Measurements from ENCODE around the gene TBL1X. TPM values are rescaled to one million over a fixed set of nuclear protein-coding genes. Genes with fewer than 3 reads are reported as not detected.
A peak's percentile ranks its signal among the peaks of the same experiment; 100 is the strongest.
"Not testable (repeated sequence)": the region's sequence is repeated elsewhere in the genome, so short reads cannot be mapped to it uniquely, and the experiment has no call there.

TBL1X gene
- total RNA-seq, 6 experiments from 2014 or later = 18.0 to 40.7 (median 20.8) TPM

DNA sequence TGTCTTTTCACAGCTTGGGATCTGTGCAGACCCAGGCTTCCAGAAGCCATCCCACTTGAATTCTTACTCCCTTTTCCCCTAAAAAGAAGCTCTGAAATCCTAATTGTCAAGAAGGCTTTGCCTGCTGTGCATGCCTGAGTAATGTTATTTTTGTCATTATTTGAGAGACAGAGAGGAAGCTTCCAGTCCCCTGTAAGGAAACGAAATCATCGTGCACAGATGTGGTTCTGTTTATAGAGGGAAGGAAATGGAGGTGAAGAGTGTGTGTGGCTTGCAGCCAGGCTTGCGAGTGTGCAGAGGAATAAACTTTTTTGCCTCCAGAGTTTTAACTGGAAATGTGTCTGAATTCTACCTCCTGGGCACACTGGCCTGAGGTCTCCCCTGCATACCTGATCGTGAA lies 70.2 kb downstream of the TBL1X start:
- H3K4me3 ChIP-seq = no peak overlapping the region
- H3K27ac ChIP-seq = no peak overlapping the region
- ATAC-seq (no peak), DNase-seq (no peak)
- no peak for TF ChIP-seq POLR2A (IDR thresholded peaks at IDR 0.05)
- TF ChIP-seq, protein P1, sequence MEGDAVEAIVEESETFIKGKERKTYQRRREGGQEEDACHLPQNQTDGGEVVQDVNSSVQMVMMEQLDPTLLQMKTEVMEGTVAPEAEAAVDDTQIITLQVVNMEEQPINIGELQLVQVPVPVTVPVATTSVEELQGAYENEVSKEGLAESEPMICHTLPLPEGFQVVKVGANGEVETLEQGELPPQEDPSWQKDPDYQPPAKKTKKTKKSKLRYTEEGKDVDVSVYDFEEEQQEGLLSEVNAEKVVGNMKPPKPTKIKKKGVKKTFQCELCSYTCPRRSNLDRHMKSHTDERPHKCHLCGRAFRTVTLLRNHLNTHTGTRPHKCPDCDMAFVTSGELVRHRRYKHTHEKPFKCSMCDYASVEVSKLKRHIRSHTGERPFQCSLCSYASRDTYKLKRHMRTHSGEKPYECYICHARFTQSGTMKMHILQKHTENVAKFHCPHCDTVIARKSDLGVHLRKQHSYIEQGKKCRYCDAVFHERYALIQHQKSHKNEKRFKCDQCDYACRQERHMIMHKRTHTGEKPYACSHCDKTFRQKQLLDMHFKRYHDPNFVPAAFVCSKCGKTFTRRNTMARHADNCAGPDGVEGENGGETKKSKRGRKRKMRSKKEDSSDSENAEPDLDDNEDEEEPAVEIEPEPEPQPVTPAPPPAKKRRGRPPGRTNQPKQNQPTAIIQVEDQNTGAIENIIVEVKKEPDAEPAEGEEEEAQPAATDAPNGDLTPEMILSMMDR (IDR thresholded peaks at IDR 0.05) = no peak
- no peaks in the 10 kb centered on the region for H3K36me3 ChIP-seq
- H3K9me3 ChIP-seq = no peaks in the 10 kb centered on the region
- WGBS (ENCODE audit: insufficient coverage, low coverage, low lambda C conversion rate, missing lambda C conversion rate) = 56% methylated on average over 4 of the region's 4 CpGs
- intact Hi-C loops (cut with DNase I) = no loop called here
- peaks cover 0 to 9% (median 3%) of the 10 kb centered on the region in 4 donors for H3K4me1 ChIP-seq
- H3K27me3 ChIP-seq = no peaks in the 10 kb centered on the region

DNA sequence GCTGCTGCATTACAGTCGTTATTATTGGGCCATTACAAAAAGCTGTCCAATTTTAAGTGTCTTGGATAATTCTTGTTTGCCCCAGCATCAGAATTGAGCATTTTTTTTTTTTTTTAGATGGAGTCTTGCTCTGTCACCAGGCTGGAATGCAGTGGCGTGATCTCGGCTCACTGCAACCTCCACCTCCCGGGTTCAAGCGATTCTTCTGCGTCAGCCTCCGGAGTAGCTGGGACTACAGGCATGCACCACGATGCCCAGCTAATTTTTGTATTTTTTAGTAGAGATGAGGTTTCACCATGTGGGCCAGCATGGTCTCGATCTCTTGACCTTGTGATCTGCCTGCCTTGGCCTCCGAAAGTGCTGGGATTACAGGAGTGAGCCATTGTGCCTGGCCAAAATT lies 71.3 kb downstream of the TBL1X start:
- H3K4me1 ChIP-seq; DNase-seq; H3K4me3 ChIP-seq; H3K27ac ChIP-seq; ATAC-seq; intact Hi-C loops (cut with DNase I); H3K36me3 ChIP-seq; H3K27me3 ChIP-seq; H3K9me3 ChIP-seq: not testable (repeated sequence)
- WGBS (ENCODE audit: insufficient coverage, low coverage, low lambda C conversion rate, missing lambda C conversion rate) = 78% methylated on average over 3 of the region's 10 CpGs

DNA sequence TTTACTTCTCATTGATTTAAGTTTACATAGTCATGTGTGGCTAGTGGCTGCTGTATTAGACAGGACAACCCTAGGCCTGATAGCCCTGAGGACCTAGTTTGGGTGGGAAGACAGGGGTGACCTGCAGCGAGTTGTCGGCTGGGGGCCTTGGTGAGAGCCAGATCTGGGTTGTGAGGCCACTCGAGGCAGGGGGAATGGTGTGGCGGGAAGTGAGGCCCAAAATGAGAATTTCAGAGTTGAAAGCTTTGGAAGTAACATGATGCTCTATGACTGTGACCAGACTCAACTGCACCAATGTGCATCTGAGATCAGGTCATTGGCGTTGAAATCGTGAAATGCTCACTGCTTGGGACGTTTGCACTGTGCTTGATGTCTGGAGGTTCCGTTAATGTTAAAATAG lies 72.9 kb downstream of the TBL1X start:
- Histone ChIP-seq H3K4me3 (no peak overlapping the region), H3K36me3 (no peaks in the 10 kb centered on the region), H3K9me3 (no peaks in the 10 kb centered on the region), H3K27ac (no peak overlapping the region), H3K27me3 (no peaks in the 10 kb centered on the region), H3K4me1 (peaks cover 0 to 9% (median 0%) of the 10 kb centered on the region in 4 donors)
- DNase-seq = no peak
- WGBS (ENCODE audit: insufficient coverage, low coverage, low lambda C conversion rate, missing lambda C conversion rate) = 74% methylated on average over 8 of the region's 8 CpGs
- ATAC-seq = no peak
- TF ChIP-seq, protein P1 (IDR thresholded peaks at IDR 0.05) = no peak
- TF ChIP-seq POLR2A (IDR thresholded peaks at IDR 0.05) = no peak
- intact Hi-C loops (cut with DNase I) = no loop called here

DNA sequence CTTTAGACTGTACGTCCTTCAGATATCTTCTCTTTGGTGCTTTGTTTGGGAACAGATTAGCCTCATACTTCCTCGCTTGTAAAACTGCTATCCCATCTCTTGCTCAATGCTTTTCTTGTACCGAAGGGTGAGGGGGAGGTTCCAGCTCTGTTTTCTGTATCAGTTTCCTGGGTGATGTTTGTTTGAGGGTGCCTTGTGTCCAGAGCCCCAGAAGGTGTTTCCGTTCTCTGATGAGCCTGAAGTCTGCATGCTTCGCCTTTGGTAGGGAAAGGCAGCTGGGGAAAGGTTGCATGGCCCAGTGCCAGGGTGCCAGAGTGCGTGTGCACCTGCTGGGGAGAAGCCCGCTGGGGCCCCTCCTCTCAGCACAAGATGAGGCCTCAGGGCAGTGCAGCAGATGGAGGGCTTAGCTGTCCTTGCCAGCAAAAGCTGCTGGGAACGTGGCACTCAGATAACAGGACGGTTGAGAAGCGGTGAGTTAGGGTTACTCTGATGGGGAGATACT lies 73.7 kb downstream of the TBL1X start:
- intact Hi-C loops (cut with DNase I) = no loop called here
- H3K4me3 ChIP-seq = no peak overlapping the region
- ATAC-seq (peak; percentile 38 to 67 (median 55)), DNase-seq (peak in 1 of 3 donors; percentile 48)
- TF ChIP-seq POLR2A (IDR thresholded peaks at IDR 0.05) = no peak
- TF ChIP-seq, protein P1 (IDR thresholded peaks at IDR 0.05) = no peak
- WGBS (ENCODE audit: insufficient coverage, low coverage, low lambda C conversion rate, missing lambda C conversion rate) = 53% methylated on average over 6 of the region's 10 CpGs
- no peaks in the 10 kb centered on the region for H3K9me3 ChIP-seq
- no peak overlapping the region for H3K27ac ChIP-seq
- H3K36me3 ChIP-seq = no peaks in the 10 kb centered on the region
- no peaks in the 10 kb centered on the region for H3K27me3 ChIP-seq
- peaks cover 0 to 9% (median 0%) of the 10 kb centered on the region in 4 donors for H3K4me1 ChIP-seq

DNA sequence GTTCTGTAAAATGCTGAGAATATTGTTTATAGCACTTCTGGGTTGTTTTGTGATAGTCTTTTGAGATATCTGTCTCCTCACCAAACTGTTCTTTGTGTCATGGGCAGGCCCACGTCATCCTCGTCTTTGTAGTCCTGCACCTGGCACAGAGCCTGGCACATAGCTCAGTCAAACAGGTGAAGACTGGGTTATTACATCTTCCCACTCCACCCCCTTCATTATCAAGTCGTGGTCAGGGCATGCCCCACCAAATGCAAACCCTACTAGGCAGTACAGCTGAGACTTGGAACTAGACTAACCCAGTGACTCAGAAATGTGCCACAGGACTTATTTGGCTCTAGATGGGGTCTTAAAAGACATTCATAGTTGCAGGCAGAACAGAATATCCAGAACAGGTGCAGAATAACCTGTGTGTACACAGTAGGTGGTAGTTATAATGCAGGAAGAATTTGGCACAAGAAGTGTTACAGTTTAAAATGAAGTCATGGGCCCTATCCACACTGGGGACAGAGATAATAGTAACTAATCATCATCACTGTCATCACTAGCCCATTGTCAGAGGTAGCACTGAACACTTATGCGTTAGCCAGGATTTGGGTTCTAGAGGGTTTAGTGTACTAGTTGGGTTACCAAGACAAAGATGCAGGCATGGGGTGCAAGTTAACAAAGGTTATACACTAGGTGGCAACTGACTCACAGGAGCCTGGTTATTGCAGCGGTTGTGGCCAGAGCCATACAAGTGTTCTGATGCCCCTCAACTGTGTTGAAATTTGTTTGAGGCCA lies 74.9 kb downstream of the TBL1X start:
- H3K4me1 ChIP-seq = peaks cover 0 to 9% (median 0%) of the 10 kb centered on the region in 4 donors
- no peak overlapping the region for H3K27ac ChIP-seq
- no peak for ATAC-seq
- TF ChIP-seq, protein P1 (IDR thresholded peaks at IDR 0.05) = no peak
- no peak for TF ChIP-seq POLR2A (IDR thresholded peaks at IDR 0.05)
- H3K27me3 ChIP-seq = no peaks in the 10 kb centered on the region
- 75% methylated on average over 3 of the region's 5 CpGs for WGBS (ENCODE audit: insufficient coverage, low coverage, low lambda C conversion rate, missing lambda C conversion rate)
- H3K9me3 ChIP-seq = no peaks in the 10 kb centered on the region
- DNase-seq = no peak
- no peak overlapping the region for H3K4me3 ChIP-seq
- intact Hi-C loops (cut with DNase I) = no loop called here
- H3K36me3 ChIP-seq = no peaks in the 10 kb centered on the region
